ENCODE data around the gene MYO15A.

MYO15A gene

GRCh38 chr17:18158022-18158600, 49.6 kb downstream of the MYO15A start:
- DNase-seq (ENCODE audit: low read depth, low spot score), result peak; percentile 94
- no peak overlapping the region for H3K27ac ChIP-seq (ENCODE audit: low read length)
- no peaks in the 10 kb centered on the region for H3K27me3 ChIP-seq (ENCODE audit: control insufficient read depth, insufficient read depth, low read length)
- 0 out of 2 replicates have a peak, but pooled peaks cover 3% of the 10 kb centered on the region for H3K4me1 ChIP-seq (ENCODE audit: control insufficient read depth, insufficient read depth, low read length)
- H3K36me3 ChIP-seq (ENCODE audit: control insufficient read depth, insufficient read depth, low read length), result no peaks in the 10 kb centered on the region
- H3K4me3 ChIP-seq (ENCODE audit: low read length), result peak overlapping the region; percentile 57; the same call in 1 of the 2 replicates
- H3K9me3 ChIP-seq (ENCODE audit: control insufficient read depth, insufficient read depth, low read length), result no peaks in the 10 kb centered on the region
- no CpG with 5 or more reads among the region's 26 CpGs for WGBS (ENCODE audit: insufficient coverage, insufficient read length)

DNA sequence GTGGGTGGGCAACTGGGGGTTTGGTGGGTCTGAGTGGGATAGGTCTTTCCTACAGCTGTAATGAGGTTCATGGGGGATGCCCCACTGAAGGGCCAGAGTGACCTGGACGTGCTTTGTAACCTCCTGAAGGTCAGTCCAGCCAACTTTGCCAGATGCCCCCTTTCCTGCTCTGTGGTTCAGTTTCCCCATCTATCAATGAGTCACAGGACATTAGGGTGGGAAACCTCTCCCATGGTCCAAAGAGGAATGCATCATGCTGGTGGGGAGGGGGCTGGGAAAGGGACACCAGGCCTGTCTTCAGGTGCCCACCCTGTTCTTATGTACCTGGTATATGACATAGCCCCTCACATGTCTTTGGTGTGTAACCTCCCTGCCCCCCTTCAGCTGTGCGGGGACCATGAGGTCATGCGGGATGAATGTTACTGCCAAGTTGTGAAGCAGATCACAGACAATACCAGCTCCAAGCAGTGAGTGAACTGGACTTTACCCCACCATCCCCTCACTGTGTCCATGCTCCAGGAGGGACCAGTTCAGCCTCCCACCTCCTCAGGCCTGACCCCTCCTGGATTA, 51.1 kb downstream of the MYO15A start:
- WGBS (ENCODE audit: insufficient coverage, insufficient read length), result no CpG with 5 or more reads among the region's 3 CpGs
- no peak for DNase-seq (ENCODE audit: low read depth, low spot score)
- 0 out of 2 replicates have a peak, but pooled peaks cover 1% of the 10 kb centered on the region for H3K4me1 ChIP-seq (ENCODE audit: control insufficient read depth, insufficient read depth, low read length)

GRCh38 chr17:18160128-18160856, 51.7 kb downstream of the MYO15A start:
- no peak for DNase-seq (ENCODE audit: low read depth, low spot score)
- Histone ChIP-seq H3K9me3 (ENCODE audit: control insufficient read depth, insufficient read depth, low read length) (no peaks in the 10 kb centered on the region), H3K36me3 (ENCODE audit: control insufficient read depth, insufficient read depth, low read length) (no peaks in the 10 kb centered on the region), H3K4me1 (ENCODE audit: control insufficient read depth, insufficient read depth, low read length) (0 out of 2 replicates have a peak, but pooled peaks cover 1% of the 10 kb centered on the region), H3K4me3 (ENCODE audit: low read length) (no peak overlapping the region), H3K27me3 (ENCODE audit: control insufficient read depth, insufficient read depth, low read length) (no peaks in the 10 kb centered on the region), H3K27ac (ENCODE audit: low read length) (no peak overlapping the region)
- WGBS (ENCODE audit: insufficient coverage, insufficient read length), result no CpG with 5 or more reads among the region's 5 CpGs

More for the DNA sequence above, 51.1 kb downstream of the MYO15A start:
- Histone ChIP-seq H3K9me3 (ENCODE audit: control insufficient read depth, insufficient read depth, low read length) (no peaks in the 10 kb centered on the region), H3K27ac (ENCODE audit: low read length) (no peak overlapping the region), H3K36me3 (ENCODE audit: control insufficient read depth, insufficient read depth, low read length) (no peaks in the 10 kb centered on the region), H3K27me3 (ENCODE audit: control insufficient read depth, insufficient read depth, low read length) (no peaks in the 10 kb centered on the region), H3K4me3 (ENCODE audit: low read length) (no peak overlapping the region)

- Histone ChIP-seq H3K27ac (ENCODE audit: low read length) (no peak overlapping the region), H3K36me3 (ENCODE audit: control insufficient read depth, insufficient read depth, low read length) (no peaks in the 10 kb centered on the region), H3K4me3 (ENCODE audit: low read length) (no peak overlapping the region), H3K27me3 (ENCODE audit: control insufficient read depth, insufficient read depth, low read length) (no peaks in the 10 kb centered on the region), H3K4me1 (ENCODE audit: control insufficient read depth, insufficient read depth, low read length) (0 out of 2 replicates have a peak, but pooled peaks cover 1% of the 10 kb centered on the region), H3K9me3 (ENCODE audit: control insufficient read depth, insufficient read depth, low read length) (no peaks in the 10 kb centered on the region)
- no peak for DNase-seq (ENCODE audit: low read depth, low spot score)
- WGBS (ENCODE audit: insufficient coverage, insufficient read length), result no CpG with 5 or more reads among the region's 12 CpGs
These were observed 52.9 kb downstream of the MYO15A start for GRCh38 chr17:18161207-18162145.

GRCh38 chr17:18163547-18163946, 55.0 kb downstream of the MYO15A start:
- no CpG with 5 or more reads among the region's 7 CpGs for WGBS (ENCODE audit: insufficient coverage, insufficient read length)
- H3K27ac ChIP-seq (ENCODE audit: low read length), result no peak overlapping the region
- H3K9me3 ChIP-seq (ENCODE audit: control insufficient read depth, insufficient read depth, low read length), result no peaks in the 10 kb centered on the region
- H3K4me1 ChIP-seq (ENCODE audit: control insufficient read depth, insufficient read depth, low read length), result no peaks in the 10 kb centered on the region; the same call in 1 of the 2 replicates
- no peaks in the 10 kb centered on the region for H3K36me3 ChIP-seq (ENCODE audit: control insufficient read depth, insufficient read depth, low read length)
- H3K27me3 ChIP-seq (ENCODE audit: control insufficient read depth, insufficient read depth, low read length), result no peaks in the 10 kb centered on the region
- H3K4me3 ChIP-seq (ENCODE audit: low read length), result no peak overlapping the region
- no peak for DNase-seq (ENCODE audit: low read depth, low spot score)

- H3K27me3 ChIP-seq (ENCODE audit: control insufficient read depth, insufficient read depth, low read length), result no peaks in the 10 kb centered on the region
- no CpG with 5 or more reads among the region's 5 CpGs for WGBS (ENCODE audit: insufficient coverage, insufficient read length)
- no peaks in the 10 kb centered on the region for H3K9me3 ChIP-seq (ENCODE audit: control insufficient read depth, insufficient read depth, low read length)
- no peak overlapping the region for H3K27ac ChIP-seq (ENCODE audit: low read length)
- H3K36me3 ChIP-seq (ENCODE audit: control insufficient read depth, insufficient read depth, low read length), result no peaks in the 10 kb centered on the region
- no peaks in the 10 kb centered on the region; the same call in 1 of the 2 replicates for H3K4me1 ChIP-seq (ENCODE audit: control insufficient read depth, insufficient read depth, low read length)
- no peak for DNase-seq (ENCODE audit: low read depth, low spot score)
- H3K4me3 ChIP-seq (ENCODE audit: low read length), result no peak overlapping the region
These were observed 58.3 kb downstream of the MYO15A start for GRCh38 chr17:18166894-18167293.

DNA sequence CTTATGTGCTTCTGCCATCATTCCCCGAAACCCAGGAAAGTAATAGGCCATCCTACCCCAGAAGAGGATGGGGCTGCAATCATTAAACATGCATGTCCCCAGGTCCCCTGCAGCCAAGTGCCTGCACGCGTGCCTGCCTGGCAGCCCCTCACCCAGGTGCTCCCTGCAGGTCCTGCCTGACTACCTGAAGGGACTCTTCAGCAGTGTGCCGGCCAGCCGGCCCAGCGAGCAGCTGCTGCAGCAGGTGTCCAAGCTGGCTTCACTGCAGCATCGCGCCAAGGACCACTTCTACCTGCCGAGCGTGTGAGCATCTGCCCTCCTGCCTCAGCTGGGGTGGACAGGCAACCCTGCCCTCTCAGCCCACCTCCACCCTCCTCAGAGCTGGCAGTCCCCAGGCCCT, 58.9 kb downstream of the MYO15A start:
- Histone ChIP-seq H3K27ac (ENCODE audit: low read length) (no peak overlapping the region), H3K4me1 (ENCODE audit: control insufficient read depth, insufficient read depth, low read length) (no peaks in the 10 kb centered on the region; the same call in 1 of the 2 replicates), H3K9me3 (ENCODE audit: control insufficient read depth, insufficient read depth, low read length) (no peaks in the 10 kb centered on the region), H3K36me3 (ENCODE audit: control insufficient read depth, insufficient read depth, low read length) (no peaks in the 10 kb centered on the region), H3K4me3 (ENCODE audit: low read length) (no peak overlapping the region), H3K27me3 (ENCODE audit: control insufficient read depth, insufficient read depth, low read length) (no peaks in the 10 kb centered on the region)
- WGBS (ENCODE audit: insufficient coverage, insufficient read length), result no CpG with 5 or more reads among the region's 10 CpGs
- DNase-seq (ENCODE audit: low read depth, low spot score), result no peak

DNA sequence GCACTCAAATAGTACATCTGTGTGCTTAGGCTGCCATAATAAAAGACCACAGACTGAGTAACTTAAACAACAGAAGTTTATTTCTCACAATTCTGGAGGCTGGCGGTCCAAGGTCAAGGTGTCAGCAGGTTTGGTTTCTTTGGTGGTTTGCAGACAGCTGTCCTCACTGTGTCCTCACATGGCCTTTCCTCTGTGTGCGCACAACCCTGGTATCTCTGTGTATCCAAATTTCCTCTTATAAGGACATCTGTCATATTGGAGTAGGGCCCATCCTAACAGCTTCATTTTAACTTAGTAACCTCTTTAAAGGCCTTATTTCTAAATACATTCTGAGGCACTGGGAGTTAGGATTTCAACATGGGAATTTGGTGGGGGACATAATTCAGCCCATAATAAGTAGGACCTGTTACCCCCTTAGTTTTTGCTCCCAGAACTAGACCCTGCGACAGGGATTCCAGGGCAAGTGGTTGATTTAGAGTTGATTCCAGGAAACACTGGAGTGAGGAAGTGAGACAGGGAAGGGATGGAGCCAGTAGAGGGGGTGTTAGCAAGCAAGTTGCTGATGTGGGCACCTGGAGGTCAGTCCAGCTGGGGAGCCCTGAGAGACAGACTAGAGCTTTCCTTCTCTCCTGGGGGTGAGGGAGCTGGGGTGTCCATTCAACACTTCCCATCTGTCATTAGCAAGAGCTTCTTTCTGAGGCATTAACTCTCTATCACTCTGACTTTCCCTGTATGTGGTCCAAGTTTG, 64.1 kb downstream of the MYO15A start:
- Histone ChIP-seq H3K36me3 (ENCODE audit: control insufficient read depth, insufficient read depth, low read length) (no peaks in the 10 kb centered on the region), H3K27me3 (ENCODE audit: control insufficient read depth, insufficient read depth, low read length) (no peaks in the 10 kb centered on the region), H3K9me3 (ENCODE audit: control insufficient read depth, insufficient read depth, low read length) (no peaks in the 10 kb centered on the region), H3K4me3 (ENCODE audit: low read length) (no peak overlapping the region), H3K4me1 (ENCODE audit: control insufficient read depth, insufficient read depth, low read length) (no peaks in the 10 kb centered on the region; the same call in 1 of the 2 replicates), H3K27ac (ENCODE audit: low read length) (no peak overlapping the region)
- WGBS (ENCODE audit: insufficient coverage, insufficient read length), result no CpG with 5 or more reads among the region's 3 CpGs
- DNase-seq (ENCODE audit: low read depth, low spot score), result no peak

DNA sequence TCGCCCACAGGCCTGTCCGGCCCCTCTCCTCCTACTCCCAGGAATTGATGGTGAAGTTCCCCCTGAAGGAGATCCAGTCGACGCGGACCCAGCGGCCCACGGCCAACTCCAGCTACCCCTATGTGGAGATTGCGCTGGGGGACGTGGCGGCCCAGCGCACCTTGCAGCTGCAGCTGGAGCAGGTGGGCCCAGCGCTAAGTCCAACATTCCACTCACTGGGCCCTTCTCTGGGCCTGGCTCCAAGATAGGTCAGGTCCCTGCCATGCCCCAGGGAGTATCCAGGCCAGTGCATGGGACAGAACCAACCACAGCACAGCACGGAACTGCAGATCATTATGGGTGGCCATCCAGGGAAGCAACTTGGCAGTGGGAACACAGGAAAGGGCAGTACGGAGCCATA, 65.2 kb downstream of the MYO15A start:
- no peaks in the 10 kb centered on the region for H3K36me3 ChIP-seq (ENCODE audit: control insufficient read depth, insufficient read depth, low read length)
- H3K4me1 ChIP-seq (ENCODE audit: control insufficient read depth, insufficient read depth, low read length), result no peaks in the 10 kb centered on the region; the same call in 1 of the 2 replicates
- H3K27me3 ChIP-seq (ENCODE audit: control insufficient read depth, insufficient read depth, low read length), result no peaks in the 10 kb centered on the region
- no peak for DNase-seq (ENCODE audit: low read depth, low spot score)
- WGBS (ENCODE audit: insufficient coverage, insufficient read length), result no CpG with 5 or more reads among the region's 14 CpGs
- no peaks in the 10 kb centered on the region for H3K9me3 ChIP-seq (ENCODE audit: control insufficient read depth, insufficient read depth, low read length)
- no peak overlapping the region for H3K27ac ChIP-seq (ENCODE audit: low read length)
- H3K4me3 ChIP-seq (ENCODE audit: low read length), result no peak overlapping the region
